Medulla oblongata (tissue), 1 donor: Measurements from ENCODE around the gene TAGAP.

Source experiments
- DNase-seq: peaks from one replicate; pipeline ENCODE4 v3.0.0-alpha.2; 2015; ENCODE audit errors: extremely low spot score

The TAGAP gene

GRCh38 chr6:159071843-159072769, 27.3 kb upstream of the TAGAP start:
- DNase-seq, result no peak

DNA sequence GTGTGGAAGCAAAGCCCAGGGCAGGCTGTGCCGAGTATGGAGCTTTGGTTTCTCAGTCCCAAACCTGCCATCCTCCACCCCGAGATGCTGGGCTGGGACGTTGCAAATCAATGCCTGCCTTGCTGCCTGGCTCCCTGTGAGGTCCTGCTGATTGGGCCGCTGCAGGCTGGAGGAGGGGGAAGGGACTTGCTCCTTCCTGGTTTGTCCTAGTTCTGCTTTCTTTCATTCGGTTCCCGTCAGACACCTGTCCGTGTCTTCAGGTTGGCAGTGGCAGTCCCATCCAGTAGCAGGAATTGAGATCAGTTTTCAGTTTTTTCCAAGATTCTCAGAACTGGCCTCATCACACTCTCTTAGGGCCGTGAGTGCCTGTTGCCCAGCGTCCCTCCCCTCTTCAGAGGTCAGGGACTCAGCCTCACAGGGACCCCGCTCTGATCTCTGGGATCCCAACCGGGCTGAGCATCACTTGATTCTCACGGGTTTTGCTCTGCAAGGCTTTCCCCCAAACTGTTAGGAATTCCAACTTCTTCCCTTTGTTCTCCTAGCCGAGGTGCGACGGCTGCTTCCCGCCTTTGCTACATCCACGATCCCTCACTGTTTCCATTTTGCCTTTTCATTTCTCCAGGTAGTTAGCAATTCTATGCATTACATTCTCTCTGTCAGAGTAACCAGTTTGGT, 24.2 kb upstream of the TAGAP start:
- DNase-seq, result no peak

GRCh38 chr6:159067334-159067733, 22.5 kb upstream of the TAGAP start:
- DNase-seq, result no peak

- DNase-seq, result no peak
Measured at GRCh38 chr6:159066483-159066882, 21.7 kb upstream of the TAGAP start.

DNA sequence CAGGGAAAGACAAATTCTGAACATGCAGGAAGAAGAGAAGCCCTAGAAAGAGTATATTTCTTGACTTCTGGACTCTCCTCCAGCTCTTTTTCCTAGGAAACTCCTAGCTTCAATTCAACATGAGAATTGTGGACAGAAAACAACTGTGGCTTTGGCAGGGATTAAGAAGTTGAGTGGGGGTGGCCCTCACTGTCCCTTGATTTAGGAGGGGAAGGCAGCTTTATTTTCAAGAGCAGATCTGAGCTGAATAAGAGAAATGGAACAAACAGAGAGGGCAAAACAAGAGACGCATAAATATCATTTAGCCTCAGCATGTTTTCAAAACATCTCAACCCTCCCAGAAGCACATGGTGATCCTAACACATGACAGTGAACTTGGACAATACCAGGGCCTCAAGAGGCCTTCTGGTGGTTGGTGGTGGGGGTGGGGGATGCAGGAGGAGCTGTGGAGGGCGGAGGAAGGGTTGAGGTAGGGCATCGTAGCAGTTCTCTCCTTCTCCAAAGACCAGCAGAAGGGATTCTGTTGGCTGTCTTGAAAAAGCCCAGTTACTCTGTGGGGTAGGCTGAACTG, 21.1 kb upstream of the TAGAP start:
- no peak for DNase-seq

- no peak for DNase-seq
Measured at GRCh38 chr6:159065091-159065490, 20.3 kb upstream of the TAGAP start.

DNA sequence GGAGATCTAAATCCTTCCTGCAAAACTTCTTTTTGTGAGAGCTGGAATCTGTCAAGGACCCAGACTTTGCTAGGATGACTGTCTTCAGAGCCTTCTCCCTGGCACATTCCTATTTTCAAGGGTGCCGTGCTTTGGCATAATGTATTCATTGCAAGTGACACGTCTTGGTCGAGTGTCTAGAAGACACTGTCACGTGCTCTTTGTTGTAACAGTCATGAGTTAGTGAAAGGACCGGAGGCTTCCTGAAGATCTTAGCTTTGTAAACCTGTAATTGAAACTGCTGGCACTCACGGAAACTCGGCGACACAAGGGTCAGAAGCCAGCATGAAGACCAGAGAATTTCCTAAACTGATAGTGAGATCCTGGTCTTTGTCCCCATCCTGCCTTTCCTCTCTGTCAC, 19.7 kb upstream of the TAGAP start:
- DNase-seq, result no peak

GRCh38 chr6:159063549-159063948, 18.8 kb upstream of the TAGAP start:
- no peak for DNase-seq

GRCh38 chr6:159062976-159063375, 18.2 kb upstream of the TAGAP start:
- DNase-seq, result peak; percentile 30

DNA sequence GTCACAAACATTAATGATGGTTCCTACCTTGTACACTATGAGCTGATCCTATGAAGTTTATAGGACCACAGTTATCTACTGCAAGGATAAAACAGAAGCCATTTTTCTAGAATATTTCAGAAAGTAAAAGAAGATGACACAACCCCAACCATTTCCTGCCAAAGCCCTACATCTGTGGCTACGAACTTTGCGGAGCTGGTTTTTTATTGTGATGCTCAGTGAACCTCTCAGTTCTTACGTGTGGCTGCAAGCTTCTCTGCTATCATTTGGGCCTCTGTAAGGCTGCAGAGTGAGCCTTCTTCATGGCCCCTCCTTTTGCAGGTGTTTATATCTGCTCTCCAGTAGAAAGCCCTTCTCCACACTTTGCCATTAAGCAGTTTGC, 17.8 kb upstream of the TAGAP start:
- no peak for DNase-seq

DNA sequence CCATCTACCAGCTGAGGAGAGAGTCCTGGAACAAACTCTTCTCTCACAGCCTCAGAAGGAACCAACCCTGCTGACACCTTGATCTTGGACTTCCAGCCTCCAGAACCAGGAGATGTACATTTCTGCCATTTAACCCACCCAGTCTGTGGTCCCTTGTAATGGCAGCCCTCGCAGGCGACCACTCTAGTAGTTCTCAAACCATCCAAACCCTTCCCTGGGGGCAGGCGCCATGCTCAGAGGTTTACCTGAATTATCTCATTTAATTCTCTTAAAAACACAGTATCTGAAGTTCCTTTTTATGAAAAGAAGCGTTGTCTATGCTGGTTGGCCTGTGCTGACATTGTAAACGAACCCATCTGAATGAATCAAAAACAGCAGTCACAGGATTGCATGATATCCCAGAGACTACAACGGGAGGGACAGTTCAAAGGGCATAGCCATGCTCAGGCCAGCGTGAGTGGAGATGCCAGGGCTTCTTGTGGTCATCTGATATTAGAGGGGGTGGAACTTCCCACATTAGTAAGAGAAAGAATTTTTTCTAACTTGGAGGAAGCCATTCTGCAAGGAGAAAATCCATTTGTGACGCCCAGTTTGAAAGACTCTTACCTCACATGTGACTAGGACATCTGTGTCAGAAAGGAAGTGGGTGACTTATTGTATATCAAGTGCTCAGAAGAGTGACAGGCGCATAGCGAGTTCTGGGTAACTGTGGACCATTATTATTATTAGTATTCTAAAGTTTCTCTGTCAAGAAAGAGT, 17.2 kb upstream of the TAGAP start:
- no peak for DNase-seq

- DNase-seq, result no peak
Measured at GRCh38 chr6:159061146-159061545, 16.4 kb upstream of the TAGAP start.

- DNase-seq, result no peak
Measured at GRCh38 chr6:159059885-159060506, 15.2 kb upstream of the TAGAP start.

GRCh38 chr6:159059141-159059540, 14.3 kb upstream of the TAGAP start:
- DNase-seq, result no peak

DNA sequence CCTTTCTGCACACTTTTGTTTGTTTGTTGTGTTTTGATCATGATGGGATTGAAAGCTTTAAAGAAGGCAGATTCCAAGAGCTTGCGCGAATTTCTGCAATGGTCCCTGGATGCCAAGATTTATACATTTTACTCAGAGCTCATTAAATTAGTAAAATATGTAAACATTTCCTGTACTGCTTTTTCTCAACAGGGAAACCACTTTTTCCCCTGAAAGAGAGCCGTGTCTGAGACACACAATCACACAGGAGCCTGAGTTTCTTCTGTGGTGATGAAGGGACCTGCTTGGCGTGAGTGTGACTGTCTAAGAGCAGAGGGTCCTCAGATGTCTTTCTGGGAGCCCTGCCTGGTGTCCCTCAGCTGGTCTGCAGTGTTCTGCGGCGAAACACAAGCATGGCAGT, 12.1 kb upstream of the TAGAP start:
- DNase-seq, result no peak

- DNase-seq, result no peak
Measured at GRCh38 chr6:159056432-159056831, 11.6 kb upstream of the TAGAP start.

- peak; percentile 71 for DNase-seq
Measured at GRCh38 chr6:159056003-159056402, 11.2 kb upstream of the TAGAP start.

- DNase-seq, result no peak
Measured at GRCh38 chr6:159053781-159054398, 9.1 kb upstream of the TAGAP start.

DNA sequence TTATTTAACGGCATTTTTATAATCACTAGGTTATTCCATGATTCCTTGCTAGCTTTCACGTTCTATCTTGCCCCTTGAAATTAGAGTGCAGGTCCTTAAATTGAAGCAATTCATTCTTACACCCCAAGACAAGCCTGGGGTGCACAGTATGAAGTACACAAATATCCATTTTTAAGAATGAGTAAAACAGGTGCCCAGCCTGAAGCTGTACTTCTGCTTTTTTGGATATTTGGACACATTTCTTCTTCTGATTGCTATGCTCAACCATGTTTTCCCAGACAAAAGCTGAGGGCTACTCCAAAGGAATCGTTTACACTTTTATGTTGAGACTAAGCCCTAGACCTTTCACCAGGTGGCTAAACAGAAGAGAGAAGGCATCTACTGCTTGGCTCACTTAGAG, 7.9 kb upstream of the TAGAP start:
- no peak for DNase-seq

DNA sequence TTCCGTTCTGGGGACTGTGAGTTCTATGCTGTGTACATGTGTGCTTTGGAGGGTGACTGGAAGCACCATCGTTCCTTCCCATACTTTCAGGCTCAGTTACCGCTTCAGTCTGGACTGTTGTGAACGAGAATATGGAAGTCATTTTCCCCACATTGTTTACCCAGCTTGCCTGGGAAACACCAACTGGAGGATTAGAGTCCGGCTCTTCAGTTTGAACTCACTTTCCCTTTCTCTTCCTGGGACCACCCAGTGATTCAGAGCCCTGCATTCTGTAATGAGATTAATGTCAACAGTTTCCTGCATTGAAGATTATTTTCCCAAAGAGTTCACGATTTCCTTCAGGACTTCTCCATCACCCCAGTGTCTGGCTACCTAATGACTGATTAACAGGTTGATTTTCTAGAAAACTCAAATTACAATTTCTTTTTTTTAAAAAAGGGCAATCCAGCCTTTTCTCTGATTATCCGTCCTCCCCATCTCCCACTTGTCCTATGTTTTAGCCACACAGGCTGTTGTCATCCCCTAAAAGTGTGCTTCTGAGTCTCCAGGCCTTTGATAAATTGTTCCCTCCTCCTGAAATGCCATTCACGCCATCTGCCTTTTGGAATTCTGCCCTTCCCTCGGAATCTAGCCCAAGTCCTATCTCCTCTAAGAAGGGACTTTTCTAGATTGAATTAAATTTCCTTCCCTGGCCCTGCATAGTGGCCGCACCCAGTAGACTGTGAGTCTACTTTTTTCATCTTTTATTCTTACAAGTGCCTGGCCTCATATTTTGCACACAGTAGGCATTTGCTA, 3.3 kb upstream of the TAGAP start:
- DNase-seq, result no peak
